SJSA1 (cell line): Measurements from ENCODE around the gene ALG1L2. TPM values are rescaled to one million over a fixed set of nuclear protein-coding genes. Genes with fewer than 3 reads are reported as not detected.
"Not testable (repeated sequence)": the region's sequence is repeated elsewhere in the genome, so short reads cannot be mapped to it uniquely, and the experiment has no call there.

ENCODE experiments used
- DNase-seq, 2 experiments: peaks; one replicate each; pipeline ENCODE4 v3.0.0-alpha.2; 2015 to 2020; ENCODE audit warnings: low spot score in 2 of 2, low read depth in 1 of 2
- H3K27ac ChIP-seq: fragments of 250-450 bp; sonication (Bioruptor Pico); 2 replicates; pipeline ENCODE4 v1.5.1; 2020; ENCODE audit warnings: mild to moderate bottlenecking, moderate library complexity
- H3K27me3 ChIP-seq: fragments of 250-450 bp; sonication (Bioruptor Pico); replicated peaks from 2 replicates; pipeline ENCODE4 v1.5.1; 2020; ENCODE audit warnings: mild to moderate bottlenecking, moderate library complexity
- H3K36me3 ChIP-seq: fragments of 250-450 bp; sonication (Bioruptor Pico); 2 replicates; pipeline ENCODE4 v1.5.1; 2020; ENCODE audit warnings: mild to moderate bottlenecking
- H3K4me1 ChIP-seq: fragments of 250-450 bp; sonication (Bioruptor Pico); replicated peaks from 2 replicates; pipeline ENCODE4 v1.6.1; 2021; ENCODE audit warnings: mild to moderate bottlenecking
- H3K4me3 ChIP-seq: fragments of 250-450 bp; sonication (Bioruptor Pico); 2 replicates; pipeline ENCODE4 v1.5.1; 2020; ENCODE audit warnings: mild to moderate bottlenecking
- H3K9me3 ChIP-seq: fragments of 250-450 bp; sonication (Bioruptor Pico); replicated peaks from 2 replicates; pipeline ENCODE4 v1.5.1; 2020; ENCODE audit warnings: mild to moderate bottlenecking
- total RNA-seq: library from RNA; depleted of rRNA; stranded (reverse); fragments of >200 nt; shearing (Covaris generic); gene quantifications from 2 replicates; pipeline ENCODE4 v1.2.3, GENCODE V29; 2014; rRNA removed

Gene ALG1L2, protein sequence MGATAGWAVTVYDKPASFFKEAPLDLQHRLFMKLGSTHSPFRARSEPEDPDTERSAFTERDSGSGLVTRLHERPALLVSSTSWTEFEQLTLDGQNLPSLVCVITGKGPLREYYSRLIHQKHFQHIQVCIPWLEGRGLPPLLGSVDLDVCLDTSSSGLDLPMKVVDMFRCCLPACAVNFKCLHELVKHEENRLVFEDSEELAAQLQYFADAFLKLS
- total RNA-seq: 1.8 TPM in 1 of 2 replicates, not detected in the other

DNA sequence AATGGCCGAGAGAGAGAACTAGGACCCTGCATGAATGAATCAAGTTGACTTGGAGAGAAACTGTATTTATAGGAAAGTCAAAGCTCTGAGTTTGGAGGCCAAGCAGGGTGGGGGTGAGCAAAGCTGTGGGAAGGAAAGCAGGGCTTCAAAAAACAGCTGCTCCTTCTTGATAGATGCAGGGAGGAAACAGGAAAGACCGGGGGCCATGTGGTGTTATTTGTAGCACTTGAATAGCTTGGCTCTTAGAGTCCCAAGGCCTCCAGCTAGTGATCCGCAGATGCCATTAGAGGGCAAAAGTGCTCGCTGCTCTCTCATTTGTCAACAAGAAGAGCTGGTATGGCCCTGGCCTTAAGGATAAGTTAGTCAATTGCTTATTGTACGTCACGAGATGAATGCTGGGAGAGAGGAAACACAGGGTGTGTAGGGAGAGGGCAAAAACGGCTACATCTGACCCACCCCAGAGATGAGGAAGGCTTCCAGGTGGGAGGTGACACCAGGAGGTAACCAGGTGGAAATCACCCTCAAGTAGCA is at the start of gene ALG1L2:
Gene ALG1L2 (plus strand): TSS at position 481 of the 531 bp plus-strand sequence. CDS start 186 bp downstream, outside the sequence.
- H3K36me3 ChIP-seq: no peaks in the 10 kb centered on the region
- H3K27me3 ChIP-seq: no peaks in the 10 kb centered on the region
- H3K27ac ChIP-seq: no peak within 1 kb of the TSS
- no peak within 1 kb of the TSS for H3K4me3 ChIP-seq
- no peak for DNase-seq
- no peaks in the 10 kb centered on the region for H3K9me3 ChIP-seq
- H3K4me1 ChIP-seq: no peaks in the 10 kb centered on the region

DNA sequence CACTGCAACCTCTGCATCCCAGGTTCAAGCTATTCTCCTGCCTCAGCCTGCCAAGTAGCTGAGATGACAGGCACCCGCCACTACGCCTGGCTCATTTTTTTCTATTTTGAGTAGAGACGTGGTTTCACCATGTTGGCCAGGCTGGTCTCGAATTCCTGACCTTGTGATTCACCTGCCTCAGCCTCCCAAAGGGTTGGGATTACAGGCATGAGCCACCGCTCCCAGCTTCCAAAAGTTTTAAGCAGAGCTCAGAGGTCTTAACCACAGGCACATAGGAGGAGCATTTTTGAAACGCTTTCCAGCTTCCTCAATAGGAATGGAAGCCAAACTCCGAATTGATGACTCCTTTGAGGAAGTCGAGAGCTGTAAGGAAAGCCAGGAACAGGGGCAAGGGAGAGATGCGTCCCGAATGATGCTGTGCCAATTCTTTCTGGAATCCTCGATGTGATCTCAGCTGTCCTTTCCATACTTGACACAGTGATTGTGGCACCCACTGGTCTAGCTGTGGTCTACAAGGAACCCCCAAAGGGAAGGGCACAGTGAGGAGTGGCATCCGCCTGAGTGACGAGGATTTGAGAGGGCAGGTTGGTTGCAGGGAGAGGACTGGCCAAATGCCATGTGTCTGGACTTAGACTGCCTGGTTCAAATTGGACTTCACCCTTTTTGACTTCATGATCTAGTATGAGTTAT is 44.4 kb upstream of the ALG1L2 start:
- not testable (repeated sequence) for H3K27ac ChIP-seq, H3K4me1 ChIP-seq, H3K27me3 ChIP-seq, H3K36me3 ChIP-seq, H3K4me3 ChIP-seq, H3K9me3 ChIP-seq, DNase-seq

DNA sequence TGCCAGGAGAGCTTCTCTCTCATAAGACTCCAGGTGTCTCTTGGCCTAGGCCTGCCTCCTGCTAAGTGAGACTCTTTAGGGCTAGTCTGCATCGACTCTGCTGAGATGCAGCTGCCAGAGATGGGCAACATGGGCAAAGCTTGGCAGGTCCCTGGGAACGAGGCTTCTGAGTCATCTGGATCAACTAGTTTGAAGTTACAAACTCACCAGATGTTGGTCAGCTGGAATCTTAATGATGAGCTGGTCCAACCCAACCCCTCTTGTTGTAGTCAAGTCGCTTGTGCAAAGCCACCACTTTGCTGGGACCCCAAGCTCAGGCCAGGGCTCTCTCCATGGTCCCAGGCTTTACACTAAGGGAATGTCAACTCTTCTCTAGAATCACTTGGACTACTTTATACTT is 38.9 kb upstream of the ALG1L2 start:
- not testable (repeated sequence) for H3K4me1 ChIP-seq, H3K27ac ChIP-seq, H3K9me3 ChIP-seq, H3K36me3 ChIP-seq, DNase-seq, H3K27me3 ChIP-seq, H3K4me3 ChIP-seq

DNA sequence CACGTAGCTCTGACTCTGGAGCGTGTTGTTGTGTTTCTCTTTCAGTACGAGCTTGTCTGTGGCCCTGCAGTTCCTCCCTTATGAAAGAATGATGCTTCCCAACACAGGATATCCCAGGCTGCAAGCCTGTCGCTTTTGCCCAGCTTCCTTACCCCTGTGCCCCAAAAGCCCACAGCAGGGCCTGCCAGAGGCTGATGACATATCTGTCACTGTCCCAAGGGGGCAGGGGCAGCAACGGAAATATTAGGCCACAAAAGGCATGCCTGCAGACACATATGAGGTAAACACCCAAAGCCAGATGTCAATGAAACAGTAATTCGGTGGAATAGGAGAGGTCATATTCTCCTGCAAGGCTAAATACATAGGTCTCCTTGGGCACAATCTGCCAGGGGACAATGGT is 38.0 kb upstream of the ALG1L2 start:
- not testable (repeated sequence) for H3K27ac ChIP-seq, H3K9me3 ChIP-seq, H3K27me3 ChIP-seq, H3K4me3 ChIP-seq, DNase-seq, H3K4me1 ChIP-seq, H3K36me3 ChIP-seq

DNA sequence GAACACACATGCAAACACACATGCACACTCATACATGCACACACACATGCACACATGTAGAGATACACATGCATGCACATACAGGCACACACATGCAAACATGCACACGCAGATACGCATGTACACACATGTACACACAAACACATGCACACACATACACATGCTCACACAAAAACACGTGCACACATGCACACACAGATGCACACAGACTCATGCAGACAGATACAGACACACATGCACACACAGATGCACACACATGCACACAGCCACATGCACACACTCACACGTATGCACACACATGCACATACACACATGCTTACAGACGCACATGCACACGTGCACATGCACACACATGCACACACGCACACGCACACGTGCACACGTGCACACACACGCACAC is 37.3 kb upstream of the ALG1L2 start:
- Histone ChIP-seq H3K4me1 (no peaks in the 10 kb centered on the region), H3K36me3 (no peaks in the 10 kb centered on the region), H3K27me3 (no peaks in the 10 kb centered on the region), H3K4me3 (no peak overlapping the region), H3K27ac (no peak overlapping the region), H3K9me3 (no peaks in the 10 kb centered on the region)
- DNase-seq: no peak

DNA sequence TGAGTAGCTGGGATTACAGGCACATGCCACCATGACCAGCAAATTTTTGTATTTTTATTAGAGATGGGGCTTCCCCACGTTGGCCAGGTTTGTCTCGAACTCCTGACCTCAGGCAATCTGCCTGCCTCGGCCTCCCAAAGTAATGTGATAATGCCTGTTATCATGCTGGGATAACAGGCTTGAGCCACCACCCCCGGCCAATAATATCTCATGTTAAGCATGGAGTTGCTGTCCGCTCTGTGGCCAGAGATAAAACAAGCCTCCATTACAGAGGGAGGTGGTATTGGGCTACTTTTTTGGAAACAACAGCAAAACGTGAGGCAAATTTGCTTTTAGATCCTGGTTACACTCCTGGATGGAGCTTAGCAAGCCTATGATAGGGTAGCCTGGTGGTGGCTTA is 32.9 kb upstream of the ALG1L2 start:
- no peak for DNase-seq
- H3K9me3 ChIP-seq: no peaks in the 10 kb centered on the region
- no peaks in the 10 kb centered on the region for H3K27me3 ChIP-seq
- H3K36me3 ChIP-seq: no peaks in the 10 kb centered on the region
- H3K27ac ChIP-seq: no peak overlapping the region
- H3K4me3 ChIP-seq: no peak overlapping the region
- no peaks in the 10 kb centered on the region for H3K4me1 ChIP-seq

DNA sequence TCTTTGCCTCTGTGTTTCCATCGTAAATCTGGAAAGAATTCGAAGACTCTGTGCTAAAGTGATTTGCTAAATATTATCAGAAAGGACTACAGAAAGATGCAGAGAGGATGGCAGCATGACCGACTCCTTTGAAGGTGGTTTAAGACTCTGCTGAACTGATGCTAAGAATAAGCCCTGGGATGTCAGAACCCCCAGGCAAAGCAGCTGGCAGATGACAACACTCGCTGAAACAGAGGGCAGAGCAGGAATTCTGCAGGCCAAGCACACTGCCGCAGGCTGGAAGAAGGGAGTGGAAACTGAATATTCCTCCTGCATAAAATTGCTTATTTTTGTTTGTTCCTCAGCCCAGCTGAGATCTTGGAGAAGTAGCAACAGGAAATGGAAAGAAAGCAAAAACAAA is 29.3 kb upstream of the ALG1L2 start:
- H3K27ac ChIP-seq, H3K4me1 ChIP-seq, DNase-seq, H3K4me3 ChIP-seq, H3K27me3 ChIP-seq, H3K36me3 ChIP-seq, H3K9me3 ChIP-seq: not testable (repeated sequence)

DNA sequence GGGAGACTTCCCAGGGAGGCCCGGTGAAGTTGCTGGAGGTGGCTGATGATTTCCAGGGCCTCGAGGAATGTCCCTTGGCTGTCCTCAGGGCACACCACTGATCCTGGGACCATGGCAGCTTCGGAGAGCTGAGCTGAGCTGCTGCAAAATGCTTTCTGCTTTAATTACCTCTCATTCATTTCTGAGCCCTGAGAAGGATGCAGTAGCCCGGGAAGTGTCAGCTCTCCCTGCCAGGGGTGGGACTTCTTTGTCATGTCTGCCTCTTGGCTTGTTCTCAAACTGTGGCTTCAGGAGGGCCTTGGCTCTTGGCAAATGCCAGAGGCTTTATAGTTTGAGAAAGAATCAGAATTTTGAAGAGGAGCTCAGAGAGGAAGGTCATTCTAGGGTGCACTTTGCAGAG is 28.7 kb upstream of the ALG1L2 start:
- H3K27ac ChIP-seq, H3K4me1 ChIP-seq, DNase-seq, H3K36me3 ChIP-seq, H3K4me3 ChIP-seq, H3K27me3 ChIP-seq, H3K9me3 ChIP-seq: not testable (repeated sequence)

DNA sequence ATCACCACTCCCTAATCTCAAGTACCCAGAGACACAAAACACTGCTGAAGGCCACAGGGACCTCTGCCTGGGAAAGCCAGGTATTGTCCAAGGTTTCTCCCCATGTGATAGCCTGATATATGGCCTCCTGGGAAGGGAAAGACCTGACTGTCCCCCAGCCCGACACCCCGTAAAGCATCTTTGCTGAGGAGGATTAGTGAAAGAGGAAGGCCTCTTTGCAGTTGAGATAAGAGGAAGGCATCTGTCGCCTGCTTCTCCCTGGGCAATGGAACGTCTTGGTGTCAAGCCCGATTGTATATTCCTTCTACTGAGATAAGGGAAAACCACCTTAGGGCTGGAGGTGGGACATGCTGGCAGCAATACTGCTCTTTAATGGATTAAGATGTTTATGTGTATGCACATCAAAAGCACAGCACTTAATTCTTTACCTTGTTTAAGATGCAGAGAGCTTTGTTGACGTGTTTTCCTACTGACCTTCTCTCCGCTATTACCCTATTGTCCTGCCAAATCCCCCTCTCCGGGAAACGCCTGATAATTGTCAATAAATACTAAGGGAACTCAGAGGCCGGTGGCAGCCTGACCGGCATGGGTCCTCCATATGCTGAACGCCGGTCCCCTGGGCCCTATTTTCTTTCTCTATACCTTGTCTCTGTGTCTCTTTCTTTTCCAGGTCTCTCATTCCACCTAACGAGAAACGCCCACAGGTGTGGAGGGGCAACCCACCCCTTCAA is 23.9 kb upstream of the ALG1L2 start:
- H3K27me3 ChIP-seq, H3K36me3 ChIP-seq, H3K4me3 ChIP-seq, H3K9me3 ChIP-seq, DNase-seq, H3K27ac ChIP-seq, H3K4me1 ChIP-seq: not testable (repeated sequence)

DNA sequence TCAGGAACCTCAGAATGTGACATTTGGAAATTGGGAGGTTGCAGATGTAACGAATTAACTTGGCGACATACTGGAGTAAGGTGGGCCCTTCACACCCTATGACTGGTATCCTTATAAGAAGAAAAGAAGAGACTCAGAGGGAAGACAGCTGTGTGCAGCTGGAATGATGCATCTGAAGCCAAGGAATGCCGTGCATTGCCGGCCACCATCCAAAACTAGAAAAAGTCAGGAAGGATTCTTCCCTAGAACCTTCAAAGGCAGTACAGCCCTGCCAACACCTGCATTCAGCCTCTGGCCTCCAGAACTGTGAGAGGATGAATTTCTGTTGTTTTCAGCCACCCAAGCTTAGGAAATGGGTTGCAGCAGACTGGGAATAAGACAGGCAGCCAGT is 23.4 kb upstream of the ALG1L2 start:
- H3K9me3 ChIP-seq, DNase-seq, H3K4me1 ChIP-seq, H3K27me3 ChIP-seq, H3K36me3 ChIP-seq, H3K27ac ChIP-seq, H3K4me3 ChIP-seq: not testable (repeated sequence)

DNA sequence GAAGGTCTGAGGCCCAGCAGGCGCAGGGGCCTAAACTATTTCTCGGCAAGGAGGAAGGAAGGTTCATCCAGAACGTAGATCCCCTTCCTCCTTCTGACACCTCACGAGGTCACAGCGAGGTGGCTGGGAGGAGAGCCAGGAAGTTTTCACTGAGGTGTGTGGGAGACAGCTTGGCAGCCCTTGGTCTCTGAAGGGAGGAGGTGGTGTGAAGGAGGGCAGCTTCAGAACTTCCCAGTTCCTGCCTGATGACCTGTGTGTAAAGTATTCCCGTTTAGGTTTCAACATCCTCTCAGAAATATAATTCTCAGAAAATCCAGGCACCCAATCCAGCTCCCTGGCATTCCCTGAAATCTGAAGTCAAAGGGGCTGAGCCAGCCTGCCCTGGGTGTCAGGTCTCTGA is 22.9 kb upstream of the ALG1L2 start:
- not testable (repeated sequence) for DNase-seq, H3K4me3 ChIP-seq, H3K4me1 ChIP-seq, H3K36me3 ChIP-seq, H3K27ac ChIP-seq, H3K27me3 ChIP-seq, H3K9me3 ChIP-seq

DNA sequence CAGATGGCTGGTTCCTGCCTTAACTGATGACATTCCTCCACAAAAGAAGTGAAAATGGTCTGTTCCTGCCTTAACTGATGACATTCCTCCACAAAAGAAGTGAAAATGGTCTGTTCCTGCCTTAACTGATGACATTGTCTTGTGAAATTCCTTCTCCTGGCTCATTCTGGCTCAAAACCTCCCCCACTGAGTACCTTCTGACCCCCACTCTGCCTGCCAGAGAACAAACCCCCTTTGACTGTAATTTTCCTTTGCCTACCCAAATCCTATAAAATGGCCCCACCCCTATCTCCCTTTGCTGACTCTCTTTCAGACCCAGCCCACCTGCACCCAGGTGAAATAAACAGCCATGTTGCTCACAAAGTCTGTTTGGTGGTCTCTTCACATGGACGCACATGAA is 22.5 kb upstream of the ALG1L2 start:
- H3K36me3 ChIP-seq, H3K27ac ChIP-seq, H3K4me3 ChIP-seq, DNase-seq, H3K4me1 ChIP-seq, H3K27me3 ChIP-seq, H3K9me3 ChIP-seq: not testable (repeated sequence)

DNA sequence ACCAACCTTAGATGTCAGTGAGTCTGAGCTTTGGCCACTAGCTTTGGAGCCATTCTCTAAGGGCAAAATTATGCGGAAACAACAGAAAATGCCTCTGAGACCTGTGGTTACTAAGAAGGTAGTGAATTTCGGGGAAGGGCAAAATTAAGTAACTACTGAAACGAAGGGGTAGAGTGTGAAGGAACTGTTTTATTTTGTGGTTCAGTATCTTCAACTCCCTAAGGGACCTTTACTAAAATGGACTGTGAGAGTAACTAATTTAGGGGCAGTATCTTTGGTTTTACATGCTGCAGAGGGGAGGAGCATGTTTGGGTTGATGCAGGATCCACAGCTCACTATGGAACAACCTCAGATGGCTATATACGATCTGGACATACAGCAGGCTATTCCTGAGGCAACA is 8.0 kb upstream of the ALG1L2 start:
- Histone ChIP-seq H3K27me3 (no peaks in the 10 kb centered on the region), H3K27ac (no peak overlapping the region), H3K36me3 (no peaks in the 10 kb centered on the region), H3K4me1 (no peaks in the 10 kb centered on the region), H3K4me3 (no peak overlapping the region), H3K9me3 (no peaks in the 10 kb centered on the region)
- no peak for DNase-seq

DNA sequence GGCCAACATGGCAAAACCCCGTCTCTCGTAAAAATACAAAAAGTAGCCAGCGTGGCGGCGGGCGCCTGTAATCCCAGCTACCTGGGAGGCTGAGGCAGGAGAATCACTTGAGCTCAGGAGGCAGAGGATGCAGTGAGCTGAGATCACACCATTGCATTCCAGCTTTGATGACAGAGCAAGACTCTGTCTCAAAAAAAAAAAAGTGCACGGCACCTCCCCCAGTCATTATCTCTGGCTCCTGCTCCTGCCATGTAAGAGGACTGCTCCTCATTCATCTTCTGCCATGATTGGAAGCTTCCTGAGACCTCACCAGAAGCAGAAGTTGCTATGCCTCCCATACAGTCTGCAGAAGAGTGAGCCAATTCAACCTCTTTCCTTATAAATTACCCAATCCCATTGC is 4.0 kb upstream of the ALG1L2 start:
- H3K27ac ChIP-seq: no peak overlapping the region
- no peaks in the 10 kb centered on the region for H3K36me3 ChIP-seq
- no peak overlapping the region for H3K4me3 ChIP-seq
- no peaks in the 10 kb centered on the region for H3K9me3 ChIP-seq
- no peak for DNase-seq
- H3K4me1 ChIP-seq: no peaks in the 10 kb centered on the region
- H3K27me3 ChIP-seq: no peaks in the 10 kb centered on the region
